Measurements from ENCODE around the gene HOXC5.
"Not testable (repeated sequence)": the region's sequence is repeated elsewhere in the genome, so short reads cannot be mapped to it uniquely, and the experiment has no call there.

The HOXC5 gene

GRCh38 chr12:54033106-54033979, 493 bp downstream of the HOXC5 start:
- DNase-seq (ENCODE audit: low read depth, low spot score) = no peak

- DNase-seq (ENCODE audit: low read depth, low spot score) = no peak
Measured at GRCh38 chr12:54033980-54034784, 1.3 kb downstream of the HOXC5 start.

GRCh38 chr12:54034785-54035310, 2.0 kb downstream of the HOXC5 start:
- DNase-seq (ENCODE audit: low read depth, low spot score) = no peak

GRCh38 chr12:54035568-54036264, 2.9 kb downstream of the HOXC5 start:
- no peak for DNase-seq (ENCODE audit: low read depth, low spot score)

GRCh38 chr12:54036620-54037359, 3.9 kb downstream of the HOXC5 start:
- DNase-seq (ENCODE audit: low read depth, low spot score) = no peak

GRCh38 chr12:54037360-54038283, 4.8 kb downstream of the HOXC5 start:
- no peak for DNase-seq (ENCODE audit: low read depth, low spot score)

GRCh38 chr12:54038284-54038870, 5.5 kb downstream of the HOXC5 start:
- no peak for DNase-seq (ENCODE audit: low read depth, low spot score)

- DNase-seq (ENCODE audit: low read depth, low spot score) = no peak
Measured at GRCh38 chr12:54038871-54039414, 6.1 kb downstream of the HOXC5 start.

GRCh38 chr12:54039417-54040147, 6.7 kb downstream of the HOXC5 start:
- DNase-seq (ENCODE audit: low read depth, low spot score) = no peak

- no peak for DNase-seq (ENCODE audit: low read depth, low spot score)
Measured at GRCh38 chr12:54040148-54040494, 7.3 kb downstream of the HOXC5 start.

GRCh38 chr12:54040648-54041047, 7.8 kb downstream of the HOXC5 start:
- DNase-seq (ENCODE audit: low read depth, low spot score) = no peak

- DNase-seq (ENCODE audit: low read depth, low spot score) = no peak
Measured at GRCh38 chr12:54041097-54041690, 8.3 kb downstream of the HOXC5 start.

GRCh38 chr12:54042033-54042432, 9.2 kb downstream of the HOXC5 start:
- not testable (repeated sequence) for DNase-seq (ENCODE audit: low read depth, low spot score)

GRCh38 chr12:54042970-54043853, 10.4 kb downstream of the HOXC5 start:
- no peak for DNase-seq (ENCODE audit: low read depth, low spot score)

GRCh38 chr12:54044425-54045103, 11.7 kb downstream of the HOXC5 start:
- no peak for DNase-seq (ENCODE audit: low read depth, low spot score)

- DNase-seq (ENCODE audit: low read depth, low spot score) = no peak
Measured at GRCh38 chr12:54045401-54045800, 12.6 kb downstream of the HOXC5 start.
